PC-3 (cell line): ENCODE measurements around the gene STK25.

Experiments
- EZH2phosphoT487 ChIP-seq: fragments of 300-600 bp; sonication (generic); IDR thresholded peaks from 2 replicates; pipeline ENCODE4 v1.6.1; 2018; ENCODE audit warnings: mild to moderate bottlenecking, antibody characterized with exemption, low read length, borderline replicate concordance
- TF ChIP-seq, protein P1 (sequence below): fragments of 300-600 bp; sonication (generic); conservative IDR thresholded peaks from 2 replicates; pipeline ENCODE4 v1.5.1; 2017; ENCODE audit warnings: antibody characterized with exemption, low read depth, mild to moderate bottlenecking, low read length

DNA sequence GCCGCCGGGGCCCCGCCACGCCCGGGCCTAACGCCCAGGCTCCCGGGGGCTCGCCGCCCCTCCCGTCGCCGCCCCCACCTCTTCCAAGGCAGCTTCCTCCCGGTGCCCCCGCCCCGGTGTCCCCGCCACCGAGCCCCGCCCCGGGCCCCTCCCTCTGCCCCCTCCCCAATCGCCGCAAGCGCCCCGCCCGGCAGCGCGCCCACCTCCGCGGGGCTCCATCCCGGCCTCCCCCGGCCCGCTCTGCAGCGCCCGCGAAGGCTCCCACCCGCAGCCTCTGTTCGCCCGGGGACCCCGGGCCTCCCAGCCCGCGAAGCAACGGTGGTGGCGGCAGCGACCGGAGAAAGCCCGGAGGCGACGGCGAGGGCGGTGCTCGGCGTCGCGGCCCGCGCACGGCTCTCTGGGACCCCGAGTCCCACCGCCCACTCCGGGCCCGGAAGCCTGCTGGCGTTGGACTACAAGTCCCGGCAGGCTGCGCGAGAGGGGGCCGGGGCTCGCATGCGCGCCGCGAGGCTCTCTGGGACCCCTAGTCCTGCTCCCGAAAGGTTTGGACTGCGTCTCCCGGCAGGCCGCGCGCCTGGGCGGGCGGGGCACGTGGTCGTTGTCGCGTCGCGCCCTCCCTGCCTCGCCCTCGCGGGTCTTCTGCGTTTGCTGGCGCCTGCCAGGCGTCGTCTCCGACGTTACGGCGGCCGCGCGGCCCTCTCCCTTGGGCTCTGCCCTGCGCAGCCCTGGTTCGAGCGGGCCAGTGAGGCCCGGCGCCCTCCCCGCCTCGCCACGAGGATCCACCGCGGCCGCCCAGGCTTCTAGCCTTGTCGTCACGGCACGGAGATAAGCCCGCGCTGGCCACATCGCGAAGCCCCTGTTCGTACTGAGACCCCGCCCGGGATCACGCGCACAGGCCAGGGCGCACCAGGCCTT, at the start of gene STK25:
- TF ChIP-seq, protein P1, sequence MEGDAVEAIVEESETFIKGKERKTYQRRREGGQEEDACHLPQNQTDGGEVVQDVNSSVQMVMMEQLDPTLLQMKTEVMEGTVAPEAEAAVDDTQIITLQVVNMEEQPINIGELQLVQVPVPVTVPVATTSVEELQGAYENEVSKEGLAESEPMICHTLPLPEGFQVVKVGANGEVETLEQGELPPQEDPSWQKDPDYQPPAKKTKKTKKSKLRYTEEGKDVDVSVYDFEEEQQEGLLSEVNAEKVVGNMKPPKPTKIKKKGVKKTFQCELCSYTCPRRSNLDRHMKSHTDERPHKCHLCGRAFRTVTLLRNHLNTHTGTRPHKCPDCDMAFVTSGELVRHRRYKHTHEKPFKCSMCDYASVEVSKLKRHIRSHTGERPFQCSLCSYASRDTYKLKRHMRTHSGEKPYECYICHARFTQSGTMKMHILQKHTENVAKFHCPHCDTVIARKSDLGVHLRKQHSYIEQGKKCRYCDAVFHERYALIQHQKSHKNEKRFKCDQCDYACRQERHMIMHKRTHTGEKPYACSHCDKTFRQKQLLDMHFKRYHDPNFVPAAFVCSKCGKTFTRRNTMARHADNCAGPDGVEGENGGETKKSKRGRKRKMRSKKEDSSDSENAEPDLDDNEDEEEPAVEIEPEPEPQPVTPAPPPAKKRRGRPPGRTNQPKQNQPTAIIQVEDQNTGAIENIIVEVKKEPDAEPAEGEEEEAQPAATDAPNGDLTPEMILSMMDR, result no peak
- no peak for TF ChIP-seq EZH2phosphoT487
